Coronary artery (tissue), 2 donors: ENCODE results near the gene MTERF4.

Experiments used
- DNase-seq: peaks from one replicate; pipeline ENCODE4 v3.0.0-alpha.2; 2017; ENCODE audit warnings: low spot score
- H3K27ac ChIP-seq, 2 donors: fragments of 200-600 bp; sonication (generic); one replicate each; pipeline ENCODE4 v1.5.1; 2016 to 2019
- H3K4me3 ChIP-seq: fragments of 200-600 bp; sonication (generic); 2 replicates; pipeline ENCODE4 v1.5.1; 2016; ENCODE audit warnings: mild to moderate bottlenecking, moderate library complexity
- CTCF ChIP-seq: fragments of 200-600 bp; sonication (generic); IDR thresholded peaks from one replicate; pipeline ENCODE4 v1.5.1; 2019; ENCODE audit warnings: antibody characterized with exemption

MTERF4 gene

DNA sequence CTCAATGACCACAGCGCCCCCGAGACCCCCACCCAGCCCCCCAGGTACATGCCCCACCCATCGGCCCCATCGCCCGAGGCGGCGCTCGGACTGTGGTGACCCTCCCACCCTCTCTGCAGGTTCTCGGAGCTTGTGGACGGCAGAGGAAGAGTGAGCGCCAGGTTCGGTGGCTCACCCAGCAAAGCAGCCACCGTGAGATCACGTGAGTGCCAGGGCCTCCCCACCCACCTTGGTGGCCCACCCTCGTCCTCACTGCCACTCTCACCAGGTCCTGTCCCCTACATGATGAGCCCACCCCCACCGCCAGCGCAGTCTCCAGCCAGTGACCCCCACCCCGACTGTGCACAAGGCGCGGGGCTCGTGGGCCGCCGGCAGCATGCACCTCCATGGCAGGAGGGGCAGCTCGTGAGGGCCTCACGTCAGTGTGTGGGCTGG is 30.4 kb downstream of the MTERF4 start:
- no peak overlapping the region for H3K27ac ChIP-seq
- no peak overlapping the region for H3K4me3 ChIP-seq
- DNase-seq, result peak; percentile 69
- TF ChIP-seq CTCF, result no peak

GRCh38 chr2:241070811-241071676 is 31.0 kb downstream of the MTERF4 start:
- DNase-seq, result no peak
- TF ChIP-seq CTCF, result no peak
- no peak overlapping the region for H3K27ac ChIP-seq
- H3K4me3 ChIP-seq, result no peak overlapping the region

GRCh38 chr2:241070361-241070760 is 31.7 kb downstream of the MTERF4 start:
- no peak for TF ChIP-seq CTCF
- no peak for DNase-seq
- H3K27ac ChIP-seq, result no peak overlapping the region

GRCh38 chr2:241069821-241070281 is 32.2 kb downstream of the MTERF4 start:
- TF ChIP-seq CTCF, result no peak
- Histone ChIP-seq H3K4me3 (no peak overlapping the region), H3K27ac (no peak overlapping the region)
- no peak for DNase-seq

More at GRCh38 chr2:241070361-241070760, 31.7 kb downstream of the MTERF4 start:
- no peak overlapping the region for H3K4me3 ChIP-seq

DNA sequence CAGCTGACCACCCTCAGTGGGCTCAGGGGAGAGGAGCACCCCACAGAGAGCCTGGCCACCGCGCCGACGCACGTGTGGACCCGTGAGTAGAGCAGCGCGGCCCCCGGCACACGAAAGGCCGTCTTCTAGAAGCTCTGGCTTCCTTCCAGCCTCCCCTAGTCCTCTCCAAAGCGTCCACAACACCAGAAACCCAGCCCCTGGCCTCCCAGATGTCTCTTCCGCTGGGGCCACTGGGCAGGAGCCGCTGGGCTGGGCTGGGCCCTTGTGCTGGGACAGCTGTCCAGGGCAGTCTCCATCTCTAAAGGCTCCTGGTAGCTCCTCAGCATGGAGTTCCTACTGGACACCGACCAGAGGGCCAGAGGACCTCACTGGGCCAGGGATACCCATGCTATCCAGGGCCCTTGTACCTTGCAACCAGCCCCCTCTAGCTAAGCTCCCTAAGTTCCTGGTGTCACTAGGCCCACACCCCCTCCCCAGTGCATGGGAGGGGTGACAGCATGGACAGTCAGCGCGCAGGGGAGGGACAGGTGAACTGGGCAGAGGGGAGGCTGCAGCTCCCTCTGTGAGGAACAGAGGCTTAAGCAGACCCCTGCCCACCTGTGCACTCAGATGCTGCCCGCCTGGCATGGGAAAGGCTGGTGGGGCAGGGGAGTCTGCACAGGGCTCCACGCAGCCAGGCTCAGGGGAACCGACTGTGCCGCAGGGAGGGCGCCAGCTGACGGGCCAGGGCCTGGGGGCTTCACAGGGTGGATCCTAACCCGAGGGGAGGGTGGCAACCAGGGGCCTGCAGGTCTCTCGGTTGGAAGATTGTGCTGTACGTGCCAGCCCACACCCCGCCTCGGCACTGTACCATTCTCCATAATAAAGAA is 32.9 kb downstream of the MTERF4 start:
- DNase-seq, result no peak
- Histone ChIP-seq H3K4me3 (no peak overlapping the region), H3K27ac (no peak overlapping the region)
- TF ChIP-seq CTCF, result no peak

GRCh38 chr2:241068136-241068941 is 33.7 kb downstream of the MTERF4 start:
- Histone ChIP-seq H3K4me3 (no peak overlapping the region), H3K27ac (no peak overlapping the region)
- no peak for TF ChIP-seq CTCF
- no peak for DNase-seq
